Suprapubic skin (tissue), 4 donors: ENCODE data around the gene IGSF23. TPM values are rescaled to one million over a fixed set of nuclear protein-coding genes. Genes with fewer than 3 reads are reported as not detected.

Experiments used
- DNase-seq, 2 donors: peaks; one replicate each; pipeline ENCODE4 v3.0.0-alpha.2; 2019; ENCODE audit warnings: low spot score in 2 of 2
- H3K27ac ChIP-seq: fragments of 200-600 bp; sonication (generic); one replicate; pipeline ENCODE4 v1.5.1; 2019
- H3K27me3 ChIP-seq: fragments of 200-600 bp; sonication (generic); one replicate; pipeline ENCODE4 v1.5.1; 2019
- H3K36me3 ChIP-seq: fragments of 200-600 bp; sonication (generic); one replicate; pipeline ENCODE4 v1.5.1; 2019
- H3K4me1 ChIP-seq: fragments of 200-600 bp; sonication (generic); one replicate; pipeline ENCODE4 v1.5.1; 2019
- H3K4me3 ChIP-seq: fragments of 200-600 bp; sonication (generic); one replicate; pipeline ENCODE4 v1.5.1; 2019; ENCODE audit warnings: mild to moderate bottlenecking
- H3K9me3 ChIP-seq: fragments of 200-600 bp; sonication (generic); one replicate; pipeline ENCODE4 v1.5.1; 2019
- EP300 ChIP-seq: sonication (generic); formaldehyde crosslinking; IDR thresholded peaks from one replicate; pipeline ENCODE4 v1.6.1; 2017; ENCODE audit warnings: antibody characterized with exemption
- POLR2A ChIP-seq, 2 donors: fragments of 450-650 bp; IDR thresholded peaks; one replicate each; pipeline ENCODE4 v1.6.1; 2017; ENCODE audit warnings: antibody characterized with exemption in 2 of 2, mild to moderate bottlenecking in 2 of 2, moderate library complexity in 2 of 2
- POLR2AphosphoS5 ChIP-seq, 3 donors: sonication (generic); formaldehyde crosslinking; IDR thresholded peaks; one replicate each; pipeline ENCODE4 v1.6.1; 2017; ENCODE audit warnings: antibody characterized with exemption in 3 of 3
- WGBS: methylation state at CpG from one replicate; pipeline ENCODE4 v1.1.5; 2018; 5-methylcytosine and 5-hydroxymethylcytosine counted together
- total RNA-seq, 4 donors: library from RNA; depleted of rRNA; stranded (reverse); fragments of >200 nt; gene quantifications; one replicate each; pipeline ENCODE4 v1.1.0, GENCODE V29; 2016
- TF ChIP-seq, protein P1 (sequence below), 2 donors: fragments of 200-600 bp in 1 of 2; fragments of 450-650 bp in 1 of 2; sonication (generic) in 1 of 2; IDR thresholded peaks; one replicate each; pipeline ENCODE4 v1.5.1; 2016 to 2019; ENCODE audit warnings: antibody characterized with exemption in 2 of 2, mild to moderate bottlenecking in 1 of 2, moderate library complexity in 1 of 2

The IGSF23 gene
- total RNA-seq, 4 donors from 2014 or later, result not detected

DNA sequence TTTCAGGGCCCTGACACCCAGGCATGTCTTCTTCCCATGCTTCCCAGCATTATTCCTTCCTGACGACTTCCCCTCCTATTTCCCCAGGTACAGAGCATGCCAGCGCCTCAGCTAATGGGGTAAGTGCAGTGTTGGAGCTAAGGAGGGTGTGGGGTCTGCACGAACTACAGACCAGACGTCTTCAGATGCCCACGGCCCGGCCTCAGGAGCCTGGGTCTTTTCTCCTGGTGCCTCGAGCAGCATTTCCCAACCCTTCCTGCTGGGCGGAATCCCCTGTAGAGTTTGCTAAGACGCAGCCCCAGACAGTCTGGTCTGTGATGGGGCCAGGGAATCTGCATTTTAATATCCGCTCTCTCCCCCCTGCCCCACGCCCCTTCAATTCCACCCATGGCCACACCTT lies 47.8 kb downstream of the IGSF23 start:
- Histone ChIP-seq H3K27me3 (no peaks in the 10 kb centered on the region), H3K4me3 (no peak overlapping the region), H3K9me3 (no peaks in the 10 kb centered on the region), H3K27ac (no peak overlapping the region), H3K36me3 (peaks cover 43% of the 10 kb centered on the region), H3K4me1 (peaks cover 16% of the 10 kb centered on the region)
- 86% methylated on average over 10 of the region's 11 CpGs for WGBS
- TF ChIP-seq, protein P1, sequence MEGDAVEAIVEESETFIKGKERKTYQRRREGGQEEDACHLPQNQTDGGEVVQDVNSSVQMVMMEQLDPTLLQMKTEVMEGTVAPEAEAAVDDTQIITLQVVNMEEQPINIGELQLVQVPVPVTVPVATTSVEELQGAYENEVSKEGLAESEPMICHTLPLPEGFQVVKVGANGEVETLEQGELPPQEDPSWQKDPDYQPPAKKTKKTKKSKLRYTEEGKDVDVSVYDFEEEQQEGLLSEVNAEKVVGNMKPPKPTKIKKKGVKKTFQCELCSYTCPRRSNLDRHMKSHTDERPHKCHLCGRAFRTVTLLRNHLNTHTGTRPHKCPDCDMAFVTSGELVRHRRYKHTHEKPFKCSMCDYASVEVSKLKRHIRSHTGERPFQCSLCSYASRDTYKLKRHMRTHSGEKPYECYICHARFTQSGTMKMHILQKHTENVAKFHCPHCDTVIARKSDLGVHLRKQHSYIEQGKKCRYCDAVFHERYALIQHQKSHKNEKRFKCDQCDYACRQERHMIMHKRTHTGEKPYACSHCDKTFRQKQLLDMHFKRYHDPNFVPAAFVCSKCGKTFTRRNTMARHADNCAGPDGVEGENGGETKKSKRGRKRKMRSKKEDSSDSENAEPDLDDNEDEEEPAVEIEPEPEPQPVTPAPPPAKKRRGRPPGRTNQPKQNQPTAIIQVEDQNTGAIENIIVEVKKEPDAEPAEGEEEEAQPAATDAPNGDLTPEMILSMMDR (IDR thresholded peaks at IDR 0.05), result no peak
- TF ChIP-seq EP300, result no peak
- no peak for DNase-seq

DNA sequence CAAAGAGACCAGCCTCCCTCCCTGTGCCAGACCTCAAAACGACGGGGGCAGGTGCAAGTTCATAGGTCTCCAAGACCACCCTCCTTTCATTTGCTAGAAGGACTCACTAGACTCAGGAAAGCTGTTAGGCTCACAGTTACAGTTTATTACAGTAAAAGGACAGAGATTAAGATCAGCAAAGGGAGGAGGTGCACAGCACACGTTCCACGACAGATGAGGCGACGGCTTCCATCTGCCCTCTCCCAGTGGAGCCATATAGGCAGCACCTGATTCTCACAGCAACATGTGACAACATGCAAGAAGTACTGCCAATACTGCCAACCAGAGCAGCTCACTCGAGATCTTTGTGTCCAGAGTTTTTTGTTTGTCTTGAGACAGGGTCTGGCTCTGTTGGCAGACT lies 48.5 kb downstream of the IGSF23 start:
- Histone ChIP-seq H3K36me3 (peaks cover 43% of the 10 kb centered on the region), H3K27ac (no peak overlapping the region), H3K27me3 (no peaks in the 10 kb centered on the region), H3K4me1 (peaks cover 16% of the 10 kb centered on the region), H3K9me3 (no peaks in the 10 kb centered on the region), H3K4me3 (no peak overlapping the region)
- TF ChIP-seq, protein P1 (IDR thresholded peaks at IDR 0.05), result no peak
- no peak for TF ChIP-seq POLR2A (IDR thresholded peaks at IDR 0.05)
- no peak for TF ChIP-seq EP300
- TF ChIP-seq POLR2AphosphoS5 (IDR thresholded peaks at IDR 0.05), result no peak
- DNase-seq, result no peak
- 60% methylated on average over 7 of the region's 7 CpGs for WGBS

DNA sequence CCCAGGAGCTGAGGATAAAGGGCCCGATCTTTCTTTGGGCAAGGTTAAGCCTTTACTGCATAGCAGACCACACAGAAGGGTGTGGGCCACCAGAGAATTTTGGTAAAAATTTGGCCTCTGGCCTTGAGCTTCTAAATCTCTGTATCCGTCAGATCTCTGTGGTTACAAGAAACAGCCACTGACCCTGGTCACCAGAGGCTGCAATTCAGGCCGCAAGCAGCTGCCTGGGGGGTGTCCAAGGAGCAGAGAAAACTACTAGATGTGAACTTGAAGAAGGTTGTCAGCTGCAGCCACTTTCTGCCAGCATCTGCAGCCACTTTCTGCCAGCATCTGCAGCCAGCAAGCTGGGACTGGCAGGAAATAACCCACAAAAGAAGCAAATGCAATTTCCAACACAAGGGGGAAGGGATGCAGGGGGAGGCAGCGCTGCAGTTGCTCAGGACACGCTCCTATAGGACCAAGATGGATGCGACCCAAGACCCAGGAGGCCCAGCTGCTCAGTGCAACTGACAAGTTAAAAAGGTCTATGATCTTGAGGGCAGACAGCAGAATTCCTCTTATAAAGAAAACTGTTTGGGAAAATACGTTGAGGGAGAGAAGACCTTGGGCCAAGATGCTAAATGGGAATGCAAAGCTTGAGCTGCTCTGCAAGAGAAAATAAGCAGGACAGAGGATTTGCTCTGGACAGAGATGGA lies 49.5 kb downstream of the IGSF23 start:
- no peaks in the 10 kb centered on the region for H3K9me3 ChIP-seq
- DNase-seq, result no peak
- WGBS, result 45% methylated on average over 7 of the region's 7 CpGs
- TF ChIP-seq POLR2AphosphoS5 (IDR thresholded peaks at IDR 0.05) (no peak), EP300 (no peak), POLR2A (IDR thresholded peaks at IDR 0.05) (no peak)
- TF ChIP-seq, protein P1 (IDR thresholded peaks at IDR 0.05), result no peak
- peaks cover 43% of the 10 kb centered on the region for H3K36me3 ChIP-seq
- H3K27ac ChIP-seq, result no peak overlapping the region
- peaks cover 16% of the 10 kb centered on the region for H3K4me1 ChIP-seq
- no peak overlapping the region for H3K4me3 ChIP-seq
- no peaks in the 10 kb centered on the region for H3K27me3 ChIP-seq

DNA sequence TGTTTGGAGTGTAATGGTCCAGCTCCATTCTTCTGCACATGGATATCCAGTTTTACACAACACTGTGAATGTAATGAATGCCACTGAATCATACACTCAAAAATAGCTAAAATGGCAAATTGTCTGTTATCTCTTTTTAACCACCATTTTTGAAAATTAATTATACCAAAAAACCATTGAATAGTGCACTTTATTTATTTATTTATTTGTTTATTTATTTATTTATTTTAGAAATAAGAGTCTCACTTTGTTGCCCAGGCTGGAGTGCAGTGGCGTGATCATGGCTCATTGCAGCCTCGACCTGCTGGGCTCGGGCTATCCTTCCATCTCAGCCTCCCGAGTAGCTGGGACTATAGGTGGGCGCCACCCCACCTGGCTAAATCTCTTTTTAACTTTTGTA lies 50.6 kb downstream of the IGSF23 start:
- 94% methylated on average over 5 of the region's 5 CpGs for WGBS
- Histone ChIP-seq H3K27me3 (no peaks in the 10 kb centered on the region), H3K36me3 (peaks cover 34% of the 10 kb centered on the region), H3K4me3 (no peak overlapping the region), H3K9me3 (no peaks in the 10 kb centered on the region), H3K27ac (no peak overlapping the region), H3K4me1 (peaks cover 16% of the 10 kb centered on the region)
- no peak for TF ChIP-seq POLR2A (IDR thresholded peaks at IDR 0.05)
- no peak for TF ChIP-seq EP300
- no peak for TF ChIP-seq POLR2AphosphoS5 (IDR thresholded peaks at IDR 0.05)
- TF ChIP-seq, protein P1 (IDR thresholded peaks at IDR 0.05), result no peak
- no peak for DNase-seq

DNA sequence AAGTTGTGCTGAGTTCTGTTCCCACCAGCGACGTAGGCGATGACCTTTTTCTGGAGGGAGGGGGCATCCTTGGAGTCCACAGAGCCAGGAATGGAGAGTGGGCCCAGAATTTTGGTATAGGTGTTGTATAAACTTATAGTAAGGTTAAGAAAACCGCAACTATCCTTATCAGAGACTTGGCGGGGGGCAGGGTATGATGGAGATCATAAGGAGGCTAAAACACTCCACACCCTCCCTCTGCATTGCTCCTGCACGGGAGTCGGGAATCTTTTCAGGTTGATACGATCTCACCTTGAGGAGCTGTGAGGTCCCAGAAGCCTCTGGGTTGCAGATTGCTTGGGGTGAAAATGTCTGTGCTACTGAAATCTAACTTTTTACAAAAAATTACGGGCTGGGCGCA lies 51.6 kb downstream of the IGSF23 start:
- H3K4me1 ChIP-seq, result peaks cover 16% of the 10 kb centered on the region
- TF ChIP-seq, protein P1 (IDR thresholded peaks at IDR 0.05), result no peak
- no peak for TF ChIP-seq POLR2A (IDR thresholded peaks at IDR 0.05)
- no peak for TF ChIP-seq EP300
- no peak for TF ChIP-seq POLR2AphosphoS5 (IDR thresholded peaks at IDR 0.05)
- 89% methylated on average over 10 of the region's 10 CpGs for WGBS
- H3K27me3 ChIP-seq, result no peaks in the 10 kb centered on the region
- DNase-seq, result no peak
- H3K9me3 ChIP-seq, result no peaks in the 10 kb centered on the region
- peaks cover 25% of the 10 kb centered on the region for H3K36me3 ChIP-seq
- H3K4me3 ChIP-seq, result no peak overlapping the region
- H3K27ac ChIP-seq, result no peak overlapping the region
